Activated T-helper 1 cell treated with anti-CD3 and anti-CD28 coated beads, Interleukin-2, amount 50 U/mL, for 16 hours (primary cell): ENCODE results near the gene THRA.
A peak's percentile ranks its signal among the peaks of the same experiment; 100 is the strongest.

Experiments used
- DNase-seq, 2 donors: peaks; one replicate each; pipeline ENCODE4 v3.0.0-alpha.2; 2020; ENCODE audit warnings: low read depth in 1 of 2, low spot score in 1 of 2

The THRA gene

DNA sequence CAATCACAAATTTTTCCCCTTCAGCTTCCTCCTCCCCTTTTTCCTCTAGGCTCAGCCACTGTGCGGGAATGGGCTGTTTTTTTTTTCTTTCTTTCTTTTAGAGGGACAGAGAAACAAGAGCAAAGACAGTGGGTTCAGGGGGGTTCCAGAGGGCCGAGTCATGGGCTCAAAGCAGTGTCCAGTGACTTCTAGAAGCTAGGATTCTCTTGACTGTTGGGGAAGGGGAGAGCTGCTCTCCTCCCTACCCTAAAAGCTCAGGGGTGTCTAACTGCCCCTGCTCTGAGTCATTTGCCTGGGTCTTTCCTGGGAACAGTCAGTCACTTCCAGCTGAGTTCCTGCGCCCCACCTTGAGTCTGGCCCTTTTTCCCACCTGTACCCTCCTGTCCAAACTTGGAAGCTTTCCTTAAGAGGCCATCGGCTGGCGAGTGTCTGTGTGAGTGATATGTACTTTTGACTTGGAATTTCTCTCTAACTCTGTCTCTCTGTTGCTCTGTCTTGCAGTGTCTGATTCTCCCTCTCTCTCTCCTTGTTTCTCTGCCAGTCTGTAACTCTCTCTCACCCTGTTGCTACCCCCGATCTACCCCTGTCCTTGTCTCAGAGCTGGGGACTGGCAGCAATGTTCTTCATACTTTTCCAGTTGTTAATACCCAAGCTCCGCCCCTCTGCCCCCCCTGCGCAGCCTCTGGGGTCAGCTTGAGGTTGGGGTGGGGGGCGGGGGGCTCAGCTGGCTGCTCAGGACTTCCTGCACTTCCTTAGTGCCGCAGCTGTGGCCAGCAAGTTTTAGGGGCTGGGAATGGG is 2.4 kb downstream of the THRA start:
- no peak for DNase-seq

DNA sequence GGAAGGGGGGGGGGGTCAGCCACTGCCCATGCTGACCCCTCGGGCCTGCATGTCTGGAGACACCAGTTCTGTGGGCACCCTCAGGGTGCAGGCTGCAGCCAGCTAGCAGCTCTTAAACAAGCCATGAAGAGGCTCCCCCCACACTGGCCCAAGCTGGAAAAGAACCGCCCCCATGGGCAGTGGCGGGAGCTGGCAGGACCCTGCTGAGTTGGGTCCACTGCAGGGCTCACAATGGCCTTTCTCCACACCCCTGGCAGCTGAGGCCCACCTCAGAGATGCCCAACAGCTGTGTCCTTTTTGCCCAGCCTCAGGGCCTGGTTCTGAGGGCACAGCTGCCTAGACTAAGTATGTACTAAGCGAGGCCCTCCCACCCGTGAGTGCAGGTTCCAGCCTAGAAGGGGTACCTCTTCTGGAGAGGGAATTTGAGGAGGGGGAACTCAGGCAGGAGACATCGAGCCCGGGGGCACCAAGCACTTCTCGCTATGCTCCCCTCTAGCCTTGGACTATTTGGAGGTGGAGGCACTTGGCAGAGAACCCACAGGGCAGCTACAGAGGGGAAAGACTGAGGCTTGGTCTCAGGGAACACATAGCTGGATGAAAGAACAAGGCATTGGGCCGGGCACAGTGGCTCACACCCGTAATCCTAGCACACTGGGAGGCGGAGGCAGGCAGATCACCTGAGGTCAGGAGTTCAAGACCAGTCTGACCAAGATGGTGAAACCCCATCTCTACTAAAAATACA is 3.2 kb downstream of the THRA start:
- no peak for DNase-seq

DNA sequence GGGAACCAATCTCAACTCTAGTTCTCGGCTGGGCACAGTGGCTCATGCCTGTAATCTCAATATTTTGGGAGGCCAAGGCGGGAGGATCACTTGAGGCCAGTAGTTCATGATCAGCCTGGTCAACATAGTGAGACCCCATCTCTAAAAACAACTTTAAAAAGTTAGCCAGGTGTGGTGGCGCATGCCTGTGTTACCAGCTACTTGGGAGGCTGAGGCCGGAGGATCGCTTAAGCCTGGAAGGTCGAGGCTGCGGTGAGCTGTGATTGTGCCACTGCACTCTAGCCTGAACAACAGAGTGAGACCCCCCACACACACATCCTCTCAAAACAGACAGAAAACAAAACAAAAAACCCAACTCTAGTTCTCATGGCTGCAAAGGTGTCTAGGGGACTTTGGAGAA is 4.9 kb downstream of the THRA start:
- no peak for DNase-seq

GRCh38 chr17:40068129-40068581 is 5.4 kb downstream of the THRA start:
- DNase-seq = no peak

DNA sequence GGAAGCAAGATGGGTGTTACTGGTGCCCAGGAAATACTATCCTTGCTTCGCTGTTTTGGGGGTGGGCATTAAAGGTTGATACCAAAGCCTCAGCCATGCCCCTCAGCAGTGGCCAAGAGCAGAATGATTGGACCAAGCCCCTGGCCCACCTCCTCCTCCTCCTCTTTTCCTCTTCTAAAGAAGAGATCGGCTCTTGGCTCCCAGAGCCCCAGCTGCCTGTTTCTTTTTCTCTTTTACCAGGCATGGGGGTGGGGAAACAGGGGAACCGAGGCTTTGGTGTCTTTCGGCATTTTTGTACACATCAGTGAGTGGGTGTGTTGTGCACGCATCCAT is 5.8 kb downstream of the THRA start:
- DNase-seq = no peak

DNA sequence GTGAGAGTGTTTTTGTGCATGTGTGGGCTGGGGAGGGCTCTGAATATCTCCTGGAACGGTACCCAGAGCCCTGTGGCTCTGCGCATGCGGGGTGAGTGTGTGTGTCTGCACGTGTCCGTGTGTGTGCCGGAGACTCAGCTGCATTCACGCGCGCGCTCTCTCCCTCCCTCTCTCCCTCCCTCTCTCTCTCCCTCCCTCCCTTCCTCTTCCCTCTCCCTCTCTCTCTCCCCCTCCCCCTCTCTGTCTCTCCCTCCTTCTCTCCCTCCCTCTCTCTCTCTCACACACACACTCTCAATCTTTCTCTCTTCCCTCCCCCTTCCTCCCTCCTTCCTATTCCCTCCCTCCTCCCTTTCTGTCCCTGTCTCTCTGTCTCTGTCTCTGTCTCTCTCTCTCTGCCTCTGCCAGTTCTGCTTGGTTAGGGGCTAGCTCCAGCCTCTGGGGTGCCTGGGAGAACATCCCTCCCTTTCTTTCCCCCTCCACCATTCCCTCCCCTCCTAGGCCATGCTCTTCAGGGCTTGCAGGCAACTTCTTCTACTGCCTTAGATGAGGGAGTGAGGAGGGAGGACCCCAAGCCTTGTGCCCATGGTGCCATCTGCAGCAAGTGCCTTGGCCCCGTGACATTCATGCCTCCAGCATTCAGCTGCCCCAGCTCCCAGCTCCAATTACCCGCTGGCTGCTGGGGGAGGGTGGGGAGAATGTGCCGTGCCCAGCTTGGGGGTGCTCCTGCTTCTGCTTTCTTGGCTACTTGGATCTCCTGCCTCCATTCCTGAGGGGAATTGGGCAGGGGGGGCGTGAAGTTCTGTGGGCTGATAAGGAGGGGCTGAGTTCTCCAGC is 6.4 kb downstream of the THRA start:
- DNase-seq = peak; percentile 55 to 65

DNA sequence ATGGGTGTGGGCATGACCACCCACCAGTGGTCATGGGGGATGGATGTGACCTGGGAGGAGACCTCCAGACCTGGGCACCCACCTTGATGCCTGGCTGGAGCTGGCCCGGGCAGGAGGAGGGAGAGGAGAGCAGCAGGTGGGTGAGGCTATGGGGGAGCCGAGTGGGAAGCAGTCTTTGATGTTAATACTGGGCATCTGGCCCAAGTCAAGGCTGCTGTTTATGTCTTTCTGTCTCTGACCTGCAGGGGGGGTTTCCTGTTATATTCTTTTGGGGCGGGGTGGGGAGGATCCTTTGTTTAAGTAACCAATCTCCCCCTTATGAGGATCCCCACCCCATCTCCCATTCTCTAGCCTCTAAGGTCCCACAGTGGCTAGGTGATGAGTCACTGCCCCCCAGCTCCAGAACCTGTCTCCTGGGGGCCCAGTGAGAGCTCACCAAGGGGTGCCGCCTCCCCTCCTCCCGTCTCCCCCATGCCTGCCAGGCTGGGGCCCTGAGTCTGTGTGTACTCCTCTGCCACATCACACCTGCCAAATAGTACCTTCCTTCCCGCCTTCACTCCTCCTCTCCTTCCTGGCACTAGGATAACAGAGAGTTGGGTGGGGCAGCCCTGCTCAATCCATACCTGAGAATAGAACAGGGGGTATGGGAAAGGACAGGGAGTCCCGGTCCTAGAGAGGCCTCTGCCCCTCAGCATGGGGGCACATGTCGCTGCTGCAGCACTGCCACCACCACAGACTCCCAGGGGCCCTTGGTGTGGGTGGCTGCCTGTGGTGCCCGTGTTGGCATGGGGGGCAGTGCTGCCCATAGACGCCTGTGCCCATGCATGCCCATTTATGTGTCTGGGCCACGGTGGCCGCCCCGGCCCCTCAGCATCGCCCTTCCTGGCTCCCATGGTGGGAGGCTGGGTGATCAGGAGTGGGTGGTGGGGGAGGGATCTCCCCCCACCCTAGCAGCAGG is 7.3 kb downstream of the THRA start:
- DNase-seq = no peak

DNA sequence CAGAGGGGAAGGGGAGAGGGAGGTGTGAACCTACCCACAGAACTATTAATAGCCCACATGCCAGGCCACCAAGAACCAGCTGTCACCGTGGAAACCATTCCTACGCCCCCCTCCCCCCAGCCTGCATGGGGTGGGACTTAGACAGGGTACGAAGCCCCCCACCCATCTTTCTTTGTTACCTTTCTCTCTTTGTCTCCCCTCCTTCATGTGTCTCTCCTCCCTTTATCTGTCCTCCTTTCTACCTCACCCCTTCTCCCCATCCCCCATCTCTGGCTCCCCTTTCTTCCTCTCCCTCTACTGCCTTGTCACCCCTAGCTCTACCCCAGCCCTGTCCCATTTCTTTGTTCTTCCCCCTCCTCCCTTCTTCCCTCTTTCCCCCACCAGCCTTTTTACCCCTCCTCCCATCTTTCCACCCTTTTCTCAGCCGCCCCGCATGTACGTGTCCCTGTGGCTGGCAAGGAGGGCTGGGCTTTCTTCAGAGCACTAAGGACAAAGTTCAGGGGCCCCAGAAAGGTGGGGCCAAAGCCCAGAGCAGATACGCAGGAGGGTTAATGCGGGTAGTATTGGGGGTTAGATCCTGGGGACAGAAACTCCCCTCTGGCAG is 8.0 kb downstream of the THRA start:
- no peak for DNase-seq

DNA sequence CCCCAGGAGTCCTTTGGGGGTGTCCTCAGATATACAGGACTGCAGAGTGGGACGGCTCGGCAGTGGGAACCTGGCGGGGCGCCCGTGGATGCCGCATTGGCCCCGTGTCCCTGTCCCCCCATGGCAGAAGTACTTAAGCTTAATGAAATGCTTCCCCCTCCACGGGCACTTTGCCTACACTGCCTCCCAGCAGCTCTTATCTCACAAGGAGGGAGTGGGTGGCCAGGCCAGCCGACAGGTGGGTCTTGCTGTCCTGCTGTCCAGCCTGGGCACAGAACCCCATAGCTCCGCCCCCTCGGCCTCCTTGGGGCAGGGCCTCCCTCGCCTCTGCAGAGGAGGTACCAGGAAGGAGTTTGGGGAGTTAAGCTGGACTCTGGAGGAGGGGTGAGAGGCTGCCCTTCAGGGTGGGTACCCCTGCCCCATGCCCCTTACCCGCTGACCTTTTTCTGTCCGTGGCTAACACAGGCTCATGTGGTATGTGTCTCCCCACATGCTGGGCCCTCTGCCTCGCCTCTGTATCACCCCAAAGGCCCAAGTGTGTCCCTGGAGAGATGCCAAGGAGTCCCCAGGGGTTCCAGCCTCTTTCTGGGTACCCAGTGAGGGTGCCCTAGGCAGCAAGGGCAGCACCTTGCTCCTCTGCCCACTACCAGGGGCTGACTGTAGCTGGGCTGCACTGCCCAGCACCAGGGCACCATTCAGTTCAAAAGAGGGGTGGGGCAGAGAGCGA is 8.7 kb downstream of the THRA start:
- DNase-seq = no peak

- DNase-seq = no peak
Observed at GRCh38 chr17:40072040-40072734, 9.4 kb downstream of the THRA start.

- DNase-seq = no peak
Observed at GRCh38 chr17:40072735-40073346, 10.1 kb downstream of the THRA start.

GRCh38 chr17:40073454-40074174 is 10.8 kb downstream of the THRA start:
- DNase-seq = no peak

- no peak for DNase-seq
Observed at GRCh38 chr17:40074175-40074512, 11.4 kb downstream of the THRA start.

DNA sequence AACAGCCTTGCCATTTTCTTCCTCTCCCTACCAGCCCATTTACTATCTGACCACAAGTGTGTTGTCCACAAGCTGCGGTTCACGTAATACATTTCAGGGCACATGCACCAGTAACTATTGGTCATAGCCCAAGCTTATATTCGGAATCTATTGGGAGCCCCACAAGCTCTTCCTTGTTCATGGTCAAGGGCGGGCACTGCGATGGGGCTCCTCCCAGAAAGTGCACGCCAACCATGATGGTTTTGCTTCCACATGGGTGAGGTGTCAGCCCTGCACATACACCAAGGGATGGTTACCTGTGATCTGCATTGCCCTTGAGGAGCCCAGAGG is 12.1 kb downstream of the THRA start:
- DNase-seq = no peak

DNA sequence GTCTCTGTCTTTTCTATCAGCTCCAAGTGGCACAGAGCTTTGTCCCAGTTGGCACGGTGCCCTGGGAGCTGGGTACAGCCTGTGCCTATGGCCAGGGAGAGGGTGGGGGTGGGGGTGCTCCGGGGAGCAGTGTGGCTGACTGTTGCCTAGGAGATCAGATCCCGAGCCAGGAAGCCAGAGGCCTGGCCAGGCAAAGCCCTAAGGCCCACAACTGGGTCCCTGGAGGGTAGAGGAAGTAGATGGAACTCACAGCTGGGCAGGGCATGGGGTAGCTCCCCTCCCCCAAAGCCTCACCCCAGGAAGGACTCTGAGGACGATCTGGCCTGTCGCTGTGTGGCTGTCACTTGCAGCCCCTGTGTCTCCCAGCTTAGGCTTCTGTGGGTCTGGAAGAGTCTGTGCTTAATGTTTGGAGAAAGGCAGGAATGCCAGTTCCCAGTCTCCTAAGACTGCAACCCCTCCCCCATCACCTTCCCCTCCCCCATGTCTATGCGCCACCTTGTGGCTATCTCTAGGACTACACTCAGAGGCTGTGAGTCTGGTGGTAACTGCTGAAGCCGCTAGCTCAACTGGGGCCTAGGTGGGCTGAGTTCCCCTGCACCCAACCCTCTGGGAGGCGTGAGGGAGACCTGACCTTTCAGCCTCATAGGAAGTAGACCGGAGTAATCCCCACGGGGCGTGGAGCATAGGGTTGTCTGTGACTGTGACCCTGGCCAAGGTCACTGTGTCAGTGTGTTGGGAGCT is 12.6 kb downstream of the THRA start:
- DNase-seq = peak; percentile 48 to 55

- DNase-seq = no peak
Observed at GRCh38 chr17:40075942-40076498, 13.3 kb downstream of the THRA start.

DNA sequence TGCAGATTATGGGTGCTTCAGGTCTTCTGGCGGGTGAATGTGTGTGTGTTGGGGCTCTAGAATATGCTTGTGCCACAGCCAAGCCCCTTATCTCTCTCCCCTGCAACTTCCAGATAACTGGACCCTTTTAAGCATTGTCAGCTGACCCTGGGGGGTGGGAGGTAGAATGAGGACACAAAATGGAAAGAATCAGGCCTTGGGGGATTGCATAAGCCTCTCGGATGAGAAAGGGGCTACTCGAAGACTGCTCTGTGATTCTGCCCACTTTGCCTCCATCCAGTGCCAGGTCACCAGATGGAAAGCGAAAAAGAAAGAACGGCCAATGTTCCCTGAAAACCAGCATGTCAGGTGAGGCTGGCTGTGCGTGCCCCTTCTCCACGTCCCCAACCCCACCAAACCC is 13.8 kb downstream of the THRA start:
- no peak for DNase-seq
